SK-MEL-5 (cell line): Measurements from ENCODE around the gene PAQR3. TPM values are rescaled to one million over a fixed set of nuclear protein-coding genes. Genes with fewer than 3 reads are reported as not detected.

ENCODE experiments used
- DNase-seq: peaks from one replicate; pipeline ENCODE4 v3.0.0-alpha.2; 2016; ENCODE audit warnings: low read depth, low spot score
- in situ Hi-C: cut with HindIII; loops from 2 replicates; pipeline ENCODE4 v1.10.0; 2016; ENCODE audit warnings: low sequenced_read_pairs, high pct_unique_total_duplicates, low pct_unique_long_range_greater_than_20kb
- polyA plus RNA-seq, 2 experiments: library from polyadenylated mRNA; depleted of rRNA; stranded (reverse); fragments of >200 nt; gene quantifications; 2 replicates each; pipeline ENCODE4 v1.2.3, GENCODE V29; 2015
- total RNA-seq: library from RNA; depleted of rRNA; stranded (reverse); fragments of >200 nt; shearing (Covaris generic); gene quantifications from 2 replicates; pipeline ENCODE4 v1.2.3, GENCODE V29; 2014; rRNA removed

The PAQR3 gene, protein sequence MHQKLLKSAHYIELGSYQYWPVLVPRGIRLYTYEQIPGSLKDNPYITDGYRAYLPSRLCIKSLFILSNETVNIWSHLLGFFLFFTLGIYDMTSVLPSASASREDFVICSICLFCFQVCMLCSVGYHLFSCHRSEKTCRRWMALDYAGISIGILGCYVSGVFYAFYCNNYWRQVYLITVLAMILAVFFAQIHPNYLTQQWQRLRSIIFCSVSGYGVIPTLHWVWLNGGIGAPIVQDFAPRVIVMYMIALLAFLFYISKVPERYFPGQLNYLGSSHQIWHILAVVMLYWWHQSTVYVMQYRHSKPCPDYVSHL
- total RNA-seq: 11.6 and 12.6 TPM in 2 replicates
- 12.5 and 15.0 TPM in 2 replicates for polyA plus RNA-seq (2015; cell fraction: cytosol; rRNA removed)
- polyA plus RNA-seq (2015; cell fraction: nucleus; rRNA removed): 23.4 and 25.0 TPM in 2 replicates

DNA sequence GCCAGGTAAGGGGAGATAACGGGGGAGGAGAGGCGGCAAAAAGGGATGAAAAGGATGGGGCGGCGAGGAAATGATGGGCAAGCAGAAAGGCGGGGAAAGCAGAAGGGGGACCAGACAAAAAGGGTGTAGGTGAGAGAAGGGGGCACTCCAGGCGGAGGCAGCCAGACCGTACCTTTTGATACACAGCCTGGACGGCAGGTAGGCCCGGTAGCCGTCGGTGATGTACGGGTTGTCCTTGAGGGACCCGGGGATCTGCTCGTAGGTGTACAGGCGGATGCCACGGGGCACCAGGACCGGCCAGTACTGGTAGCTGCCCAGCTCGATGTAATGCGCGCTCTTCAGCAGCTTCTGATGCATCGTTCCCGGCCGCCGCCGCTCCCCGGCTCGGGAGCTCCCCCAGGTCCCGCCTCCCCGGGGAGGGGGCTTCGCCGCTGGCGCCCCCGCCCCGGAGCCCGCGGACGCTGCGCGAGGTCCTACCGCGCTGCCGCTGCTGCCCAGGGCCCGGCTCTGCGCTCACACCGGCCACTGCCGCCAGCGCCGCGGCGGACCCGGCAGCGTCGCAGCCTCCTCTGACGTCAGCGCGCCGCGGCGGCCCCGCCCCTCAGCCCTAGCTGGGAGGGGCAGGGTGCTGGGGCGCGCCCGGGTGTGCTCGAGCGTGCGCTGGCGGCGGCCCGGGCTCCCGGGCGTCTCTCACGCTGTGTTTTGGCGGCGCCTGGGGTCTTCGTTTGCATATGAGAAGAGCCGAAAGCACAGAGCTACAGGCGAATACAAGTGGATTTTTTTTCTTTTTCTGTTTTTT, at the start of gene PAQR3:
Gene PAQR3 (minus strand): TSS at position 571 of the 799 bp plus-strand sequence. CDS start 214 bp downstream, at position 357.
- in situ Hi-C loops: no loop called here
- DNase-seq: peak; percentile 69

DNA sequence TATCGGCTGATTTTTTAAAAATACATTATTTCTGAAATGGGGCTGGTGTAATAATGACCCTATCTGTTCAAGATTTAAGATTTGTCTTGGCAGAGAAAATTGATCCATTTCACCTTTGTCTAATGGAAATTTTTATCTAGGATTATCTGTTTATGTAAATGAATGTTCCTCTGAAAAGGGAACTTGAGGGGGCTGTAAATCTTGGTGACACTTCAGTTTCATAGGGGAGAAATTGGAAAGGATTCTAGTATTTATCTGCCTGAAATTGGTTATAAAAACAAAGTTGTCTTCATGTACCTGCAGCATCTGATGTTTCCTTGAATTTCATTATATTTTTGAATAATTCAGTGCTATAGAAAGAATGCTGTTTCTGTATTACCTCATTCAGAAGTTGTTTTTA, 48.4 kb upstream of the PAQR3 start:
- DNase-seq: no peak
- in situ Hi-C loops: no loop called here

DNA sequence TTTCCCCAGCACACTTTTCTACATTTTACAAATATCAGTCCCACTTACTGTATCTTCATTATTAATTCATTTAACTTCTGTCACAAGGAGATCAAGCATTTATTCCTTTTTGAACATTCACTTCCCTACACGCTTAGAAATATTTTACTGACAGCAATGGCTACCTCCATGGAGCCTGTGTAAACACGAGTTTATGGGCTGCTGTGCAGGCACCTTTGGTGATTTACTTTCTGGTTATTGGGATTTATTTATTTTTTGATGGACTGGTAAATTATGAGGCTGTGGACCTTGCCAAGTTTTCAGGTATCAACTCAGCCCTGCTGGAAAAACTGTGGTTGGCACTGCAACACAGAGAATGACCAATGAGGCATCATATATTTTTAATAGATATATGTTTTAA, 45.4 kb upstream of the PAQR3 start:
- no peak for DNase-seq
- in situ Hi-C loops: no loop called here

DNA sequence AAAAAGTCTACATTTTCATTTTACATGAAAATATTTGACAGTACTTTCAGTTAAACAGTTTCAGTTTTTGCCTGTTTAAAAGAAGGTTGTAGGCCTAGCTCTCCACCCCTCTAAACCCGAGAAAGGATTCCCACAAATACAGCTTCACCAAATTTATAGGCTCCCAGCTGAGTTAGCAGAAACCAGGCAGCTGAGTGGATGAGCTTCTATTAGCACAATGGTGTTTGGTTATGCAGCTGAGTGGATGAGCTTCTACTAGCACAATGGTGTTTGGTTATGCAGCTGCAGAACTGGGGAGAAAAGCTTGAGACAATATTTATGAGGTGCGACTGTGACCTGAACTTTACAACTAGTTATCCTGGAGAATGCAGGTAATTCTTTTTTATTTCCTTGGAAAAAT, 36.6 kb upstream of the PAQR3 start:
- in situ Hi-C loops: no loop called here
- no peak for DNase-seq

DNA sequence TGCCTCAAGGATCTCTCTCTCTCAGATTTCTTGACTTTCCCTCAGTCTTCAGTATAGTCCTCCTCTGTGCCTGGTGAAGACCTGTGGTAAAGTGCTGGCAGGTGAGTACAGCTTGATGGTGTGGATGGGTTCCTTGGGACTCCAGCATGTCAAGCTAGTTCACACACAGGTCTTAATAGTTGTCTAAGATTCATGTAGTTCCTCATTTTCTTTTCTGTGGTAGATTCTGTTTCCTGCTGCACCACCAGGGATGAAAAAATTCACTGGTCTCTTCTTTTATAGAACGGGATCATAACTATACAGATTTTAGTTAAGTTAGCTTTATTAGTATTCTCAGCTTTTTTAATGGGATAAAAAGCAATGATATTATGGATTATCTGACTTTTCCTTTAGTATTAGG, 32.5 kb upstream of the PAQR3 start:
- in situ Hi-C loops: no loop called here
- DNase-seq: no peak

DNA sequence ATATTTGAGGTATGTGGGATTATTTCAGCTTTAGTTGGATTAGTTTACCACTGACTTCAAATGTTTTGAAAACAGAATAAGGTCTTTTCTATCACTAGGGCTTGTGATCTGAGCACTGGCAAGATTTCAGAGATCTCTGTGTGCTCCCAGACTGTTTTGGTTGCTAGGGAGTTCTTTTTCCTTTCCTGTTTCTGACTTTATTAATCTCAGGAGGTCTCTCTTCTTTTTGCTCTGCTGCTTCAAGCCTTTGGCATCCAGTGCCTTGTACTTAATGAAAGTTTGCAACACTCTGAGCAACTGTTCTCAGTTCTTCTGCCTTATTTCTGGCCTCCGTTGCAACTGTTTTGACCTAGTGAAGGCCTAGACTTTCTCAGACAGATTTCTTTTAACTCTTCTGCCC, 32.1 kb upstream of the PAQR3 start:
- in situ Hi-C loops: no loop called here
- no peak for DNase-seq

DNA sequence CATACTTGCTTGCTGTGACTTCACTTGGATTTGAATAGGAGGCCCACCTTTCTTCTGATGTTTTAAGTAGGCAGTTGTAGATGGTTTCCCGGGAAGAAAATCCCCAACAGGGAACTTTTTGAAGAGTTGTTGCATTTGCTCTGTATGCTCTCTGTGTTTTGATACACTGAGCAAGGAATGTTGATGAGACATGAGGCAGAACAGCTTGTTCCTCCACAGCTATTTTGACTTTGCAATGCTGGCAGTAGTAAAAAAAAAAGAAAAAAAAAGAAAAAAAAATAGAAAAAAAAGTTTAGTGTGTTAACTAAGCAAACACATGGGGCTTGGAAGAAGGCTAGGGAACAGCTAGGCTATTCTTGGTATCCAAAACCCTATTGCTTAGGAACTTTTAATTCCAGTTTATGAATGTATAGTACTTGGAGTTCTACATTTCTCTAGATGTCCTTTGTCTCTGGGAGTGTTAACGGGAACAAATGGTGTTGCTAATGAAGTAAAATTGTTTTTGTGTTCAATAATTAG, 23.4 kb upstream of the PAQR3 start:
- in situ Hi-C loops: no loop called here
- no peak for DNase-seq

DNA sequence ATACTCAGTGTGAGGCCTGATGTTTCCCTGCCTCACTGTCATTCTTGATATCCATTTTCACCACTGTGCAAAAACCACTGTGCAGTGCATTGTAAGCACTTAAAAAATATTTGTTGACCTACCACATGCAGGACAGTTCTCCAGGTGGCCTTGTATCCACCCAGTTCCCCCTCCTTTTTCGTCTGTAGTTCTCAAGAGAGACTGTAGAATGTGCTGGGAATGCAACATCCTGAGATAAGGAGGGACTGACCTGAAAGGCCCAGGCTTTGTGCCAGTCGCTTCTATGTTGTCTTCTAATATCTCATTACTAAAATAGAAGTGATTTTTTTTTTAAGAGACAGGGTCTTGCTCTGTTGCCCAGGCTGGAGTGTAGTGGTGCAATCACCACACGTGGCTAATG, 21.7 kb upstream of the PAQR3 start:
- DNase-seq: no peak
- in situ Hi-C loops: no loop called here

DNA sequence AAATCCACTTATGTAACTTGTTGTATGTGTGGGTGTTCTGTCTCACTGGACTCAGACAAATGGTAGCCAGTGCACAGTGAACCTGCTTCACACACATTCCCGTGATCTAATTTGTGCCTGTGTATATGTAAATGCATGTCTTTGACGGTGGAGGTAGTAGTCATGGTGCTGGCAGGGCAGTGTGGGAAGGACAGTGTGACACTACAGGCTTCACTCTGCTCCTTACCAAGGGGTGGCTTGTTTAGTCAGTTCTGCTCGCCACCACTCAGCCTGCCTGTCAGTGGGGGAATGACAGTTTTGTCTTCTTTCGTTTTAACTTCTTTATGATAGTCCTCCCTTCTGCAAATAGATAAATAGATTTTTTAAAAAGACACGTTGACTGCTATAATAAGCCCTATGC, 17.7 kb upstream of the PAQR3 start:
- in situ Hi-C loops: no loop called here

DNA sequence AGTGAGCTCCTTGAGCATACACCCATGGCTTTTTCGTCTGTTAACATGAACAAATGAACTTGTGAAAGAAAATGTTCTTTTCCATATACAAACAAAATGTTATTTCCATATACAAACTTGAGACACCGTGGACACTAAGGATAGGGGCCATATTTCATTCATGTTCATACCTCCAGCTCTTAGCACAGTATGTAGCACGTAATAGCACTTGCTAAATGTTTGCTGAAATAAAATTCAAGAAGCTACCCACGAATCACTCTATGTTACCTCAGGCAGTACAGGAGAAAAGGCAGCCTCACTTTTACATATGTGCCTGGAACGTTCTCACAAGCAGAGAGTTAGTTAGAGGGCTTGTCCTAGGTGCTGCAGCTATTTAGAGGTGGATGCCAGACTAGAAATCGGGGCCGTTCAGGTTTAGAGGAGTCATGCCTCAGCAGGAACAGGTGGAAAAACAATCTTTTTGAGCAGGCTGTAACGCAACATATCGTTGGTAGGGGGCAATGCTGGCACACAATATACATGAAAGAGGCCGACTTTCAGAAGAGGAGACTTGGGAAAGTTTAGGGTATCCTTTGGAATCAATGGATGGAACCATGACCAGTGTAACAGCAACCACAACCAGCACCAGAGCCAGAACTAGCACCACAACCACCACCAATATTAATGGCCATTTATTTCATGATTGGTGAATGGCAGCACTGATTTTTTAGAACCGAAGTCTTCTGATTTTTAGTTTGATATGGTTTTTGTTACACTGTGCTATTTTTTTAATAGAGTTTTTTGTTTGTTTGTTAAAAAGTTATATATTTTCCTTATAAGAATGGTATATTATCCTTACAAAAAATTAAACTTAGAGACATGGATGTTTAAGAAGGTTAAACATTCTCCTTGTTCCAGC, 14.8 kb upstream of the PAQR3 start:
- DNase-seq: peak; percentile 39
- in situ Hi-C loops: no loop called here

More for the DNA sequence above, 17.7 kb upstream of the PAQR3 start:
- no peak for DNase-seq

DNA sequence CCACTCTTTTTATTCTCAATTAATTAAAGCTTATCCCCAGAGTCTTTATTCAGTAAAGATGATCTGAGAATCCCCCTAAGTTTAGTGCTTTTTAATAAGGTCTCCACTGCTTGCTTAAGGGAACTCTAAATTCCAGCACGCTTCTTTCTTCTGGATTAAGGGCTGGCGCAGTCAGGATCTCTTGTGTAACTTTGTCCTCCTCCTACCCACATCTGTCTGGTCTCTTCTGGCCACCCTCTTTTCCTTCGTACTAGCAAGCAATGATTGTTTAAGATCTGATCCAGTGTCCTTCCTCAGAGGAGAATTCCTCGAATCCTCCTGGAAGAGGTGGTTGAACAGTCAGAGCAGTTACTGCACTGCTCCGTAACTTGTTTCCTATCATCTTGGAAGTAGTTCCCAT, 14.0 kb upstream of the PAQR3 start:
- no peak for DNase-seq
- in situ Hi-C loops: no loop called here

DNA sequence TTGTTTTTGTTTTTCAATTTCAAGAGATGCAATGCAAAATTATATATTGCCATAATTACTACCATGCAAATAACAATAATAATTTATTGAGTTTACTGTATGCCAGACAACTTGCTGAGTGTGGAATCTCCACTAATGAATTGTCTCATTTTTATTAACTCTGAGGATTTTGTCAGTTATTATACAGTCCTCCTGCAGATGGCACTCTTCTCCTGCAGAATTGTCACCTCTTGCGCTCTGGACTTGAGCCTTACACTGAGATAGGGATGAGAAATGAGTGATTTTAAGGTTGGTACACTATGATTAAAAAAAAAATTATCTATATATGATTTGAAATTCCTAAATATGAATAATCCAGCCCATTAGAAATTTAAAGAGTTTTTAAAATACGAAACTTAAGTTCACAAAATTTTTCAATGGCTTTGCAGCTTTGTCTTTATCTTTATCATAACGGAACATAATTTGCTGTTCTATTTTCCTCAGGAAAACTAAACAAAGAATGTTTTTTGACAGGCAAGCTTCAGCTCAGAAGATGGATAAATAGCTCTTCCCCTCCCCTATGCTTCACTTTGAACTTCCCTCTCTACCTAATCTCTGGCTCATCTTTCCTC, 12.7 kb upstream of the PAQR3 start:
- in situ Hi-C loops: no loop called here
- DNase-seq: peak; percentile 65

DNA sequence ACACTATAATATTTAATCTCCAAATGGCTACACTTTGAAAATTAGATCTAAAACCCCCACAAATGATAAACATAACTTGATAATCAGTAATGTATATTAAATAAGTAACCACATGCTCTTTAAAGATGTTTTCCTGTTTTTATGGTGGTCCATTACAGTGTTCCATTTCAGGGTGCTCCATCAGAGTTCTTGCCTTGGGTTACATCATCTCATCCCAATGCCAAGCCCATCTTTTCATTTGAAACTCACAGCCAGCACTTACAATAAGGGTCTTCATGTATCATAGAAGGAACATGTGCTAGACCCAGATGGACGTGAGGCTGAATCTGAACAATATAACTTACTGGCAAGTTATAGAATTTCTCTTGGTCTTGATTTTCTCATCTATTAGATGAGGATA, 10.5 kb upstream of the PAQR3 start:
- in situ Hi-C loops: no loop called here
- DNase-seq: no peak

DNA sequence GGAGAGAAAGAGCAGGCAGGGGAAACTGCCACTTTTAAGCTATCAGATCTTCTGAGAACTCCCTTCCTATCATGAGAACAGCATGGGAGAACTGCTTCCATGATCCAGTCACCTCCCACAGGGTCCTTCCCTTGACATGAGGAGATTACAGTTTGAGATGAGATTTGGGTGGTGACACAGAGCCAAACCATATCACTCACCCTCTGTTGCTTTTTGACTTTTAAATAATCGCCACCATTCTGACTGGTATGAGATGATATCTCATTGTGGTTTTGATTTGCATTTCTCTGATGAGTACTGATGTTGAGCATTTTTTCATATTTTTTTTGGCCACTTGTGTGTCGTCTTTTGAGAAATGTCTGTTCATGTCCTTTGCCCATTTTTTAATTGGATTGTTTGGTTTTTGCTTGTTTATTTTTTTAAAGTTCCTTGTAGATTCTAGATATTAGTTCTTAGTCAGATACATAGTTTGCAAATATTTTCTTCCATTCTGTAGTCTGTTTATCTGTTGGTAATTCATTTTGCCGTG, 6.5 kb upstream of the PAQR3 start:
- no peak for DNase-seq
- in situ Hi-C loops: no loop called here

DNA sequence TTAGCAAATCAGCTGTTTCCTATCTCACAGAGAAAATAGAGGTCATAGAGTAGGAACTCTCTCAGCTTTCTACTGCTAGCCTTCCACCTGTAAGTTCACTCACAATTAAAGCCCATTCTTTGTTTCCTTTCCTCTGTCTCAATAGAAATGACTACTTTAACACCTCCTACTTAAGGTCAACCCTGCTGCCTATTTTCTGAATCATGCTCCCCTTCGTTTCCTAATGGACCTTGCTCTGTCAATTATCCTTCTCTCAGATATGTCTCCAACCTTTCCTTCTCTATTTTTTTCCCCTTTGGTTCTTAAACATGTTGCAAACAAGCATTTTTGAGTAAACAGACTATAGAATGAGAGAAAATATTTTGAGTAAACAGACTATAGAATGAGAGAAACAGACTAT, 5.1 kb upstream of the PAQR3 start:
- in situ Hi-C loops: no loop called here
- no peak for DNase-seq

DNA sequence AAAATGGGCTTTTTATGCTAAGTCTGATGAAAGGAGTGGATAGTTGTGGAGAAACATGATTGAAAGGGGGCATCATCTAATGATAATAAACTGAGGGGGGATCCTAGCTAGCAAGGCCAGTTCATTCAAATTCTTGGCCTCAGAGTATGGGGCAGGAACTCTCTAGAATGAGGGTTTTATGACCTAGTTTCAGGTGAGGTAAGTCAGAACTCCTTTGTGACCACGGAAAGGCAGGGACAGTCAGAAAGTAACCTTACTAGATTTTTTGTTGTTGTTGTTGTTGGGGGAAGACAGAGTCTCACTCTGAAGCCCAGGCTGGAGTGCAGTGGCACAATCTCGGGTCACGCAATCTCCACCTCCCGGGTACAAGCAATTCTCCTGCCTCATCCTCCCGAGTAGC, 1.5 kb upstream of the PAQR3 start:
- in situ Hi-C loops: no loop called here

DNA sequence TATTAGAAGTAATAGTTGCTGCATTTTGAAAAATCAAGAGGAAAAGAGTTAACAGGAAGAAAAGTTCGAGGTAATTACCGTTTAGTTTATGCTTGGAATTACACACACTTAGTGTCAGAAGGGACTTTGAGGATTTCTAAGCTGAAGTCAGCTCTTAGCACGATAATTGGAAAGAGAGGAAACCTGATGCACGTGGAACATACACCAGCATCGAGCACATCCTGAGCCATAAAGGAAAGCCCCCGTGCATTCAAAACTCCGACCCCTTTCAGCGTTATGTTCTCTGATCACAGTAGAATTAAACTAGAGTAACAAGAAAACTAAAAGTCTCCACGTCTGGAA, 400 bp upstream of the PAQR3 start:
- DNase-seq: no peak
- in situ Hi-C loops: no loop called here

More for the DNA sequence above, 1.5 kb upstream of the PAQR3 start:
- DNase-seq: no peak
